Erythroblast (primary cell): ENCODE measurements around the gene BTK.

ENCODE experiments used
- GATA1 ChIP-seq: IDR thresholded peaks from 2 replicates; pipeline ENCODE4 v1.6.1; 2011; ENCODE audit warnings: low read depth, mild to moderate bottlenecking, control low read depth, low read length, moderate library complexity
- POLR2A ChIP-seq: IDR thresholded peaks from 2 replicates; pipeline ENCODE4 v1.6.1; 2011; ENCODE audit warnings: mild to moderate bottlenecking, low read length

- TF ChIP-seq POLR2A (no peak), GATA1 (no peak)
These were observed 12.7 kb upstream of the BTK start for GRCh38 chrX:101398694-101399093.
